HepG2 (cell line): Measurements from ENCODE around the gene GUCY2D. TPM values are rescaled to one million over a fixed set of nuclear protein-coding genes. Genes with fewer than 3 reads are reported as not detected.

Source experiments
- GATA4 ChIP-seq: sonication (generic); IDR thresholded peaks from 2 replicates; pipeline ENCODE4 v1.6.1; 2016; ENCODE audit warnings: antibody characterized with exemption, low read depth, borderline replicate concordance
- MIXL1 ChIP-seq: IDR thresholded peaks from 2 replicates; pipeline ENCODE4 v1.6.1; 2016
- RORA ChIP-seq: sonication (generic); formaldehyde crosslinking; IDR thresholded peaks from 2 replicates; pipeline ENCODE4 v1.5.0; 2020; ENCODE audit warnings: mild to moderate bottlenecking, missing genetic modification reagents, moderate library complexity
- SNAPC4 ChIP-seq: sonication (generic); formaldehyde crosslinking; IDR thresholded peaks from 2 replicates; pipeline ENCODE4 v1.4.0; 2020; ENCODE audit warnings: mild to moderate bottlenecking, missing genetic modification reagents
- THAP7 ChIP-seq: sonication (generic); formaldehyde crosslinking; IDR thresholded peaks from 2 replicates; pipeline ENCODE4 v1.8.1; 2023; ENCODE audit warnings: mild to moderate bottlenecking, missing genetic modification reagents
- ZBTB26 ChIP-seq: IDR thresholded peaks from 2 replicates; pipeline ENCODE4 v1.6.1; 2016; ENCODE audit warnings: missing compliant biosample characterization, missing genetic modification reagents, borderline replicate concordance
- ZBTB34 ChIP-seq: sonication (generic); formaldehyde crosslinking; IDR thresholded peaks from 2 replicates; pipeline ENCODE4 v1.8.0; 2022; ENCODE audit warnings: mild to moderate bottlenecking, missing genetic modification reagents
- ZFX ChIP-seq: sonication (generic); formaldehyde crosslinking; IDR thresholded peaks from 2 replicates; pipeline ENCODE4 v1.4.0; 2020; ENCODE audit warnings: mild to moderate bottlenecking, low read depth, missing genetic modification reagents, moderate library complexity
- ZNF264 ChIP-seq: sonication (generic); formaldehyde crosslinking; IDR thresholded peaks from 2 replicates; pipeline ENCODE4 v1.4.0; 2020; ENCODE audit warnings: missing genetic modification reagents
- ZNF280D ChIP-seq: sonication (generic); formaldehyde crosslinking; IDR thresholded peaks from 2 replicates; pipeline ENCODE4 v1.5.1; 2020; ENCODE audit warnings: mild to moderate bottlenecking, missing genetic modification reagents
- ZNF451 ChIP-seq: sonication (generic); formaldehyde crosslinking; IDR thresholded peaks from 2 replicates; pipeline ENCODE4 v1.5.0; 2020; ENCODE audit warnings: mild to moderate bottlenecking, missing genetic modification reagents
- ZNF691 ChIP-seq: sonication (generic); formaldehyde crosslinking; IDR thresholded peaks from 2 replicates; pipeline ENCODE4 v1.4.0; 2020; ENCODE audit warnings: missing genetic modification reagents, low read depth, mild to moderate bottlenecking, borderline replicate concordance
- ZNF737 ChIP-seq: sonication (generic); formaldehyde crosslinking; IDR thresholded peaks from 2 replicates; pipeline ENCODE4 v1.5.0; 2020; ENCODE audit warnings: missing genetic modification reagents, mild to moderate bottlenecking, borderline replicate concordance
- ZNF878 ChIP-seq: sonication (generic); formaldehyde crosslinking; IDR thresholded peaks from 2 replicates; pipeline ENCODE4 v1.8.1; 2023; ENCODE audit warnings: mild to moderate bottlenecking, missing genetic modification reagents, moderate library complexity
- ZSCAN21 ChIP-seq: sonication (generic); formaldehyde crosslinking; IDR thresholded peaks from 2 replicates; pipeline ENCODE4 v1.8.0; 2022; ENCODE audit warnings: mild to moderate bottlenecking, missing genetic modification reagents, moderate library complexity, borderline replicate concordance
- polyA plus RNA-seq, 8 experiments: library from polyadenylated mRNA; depleted of rRNA in 3 of 8; stranded (reverse) in 7 of 8; unstranded in 1 of 8; fragments of >200 nt; fragmentation: Illumina TruSeq in 4 of 8; extraction: Trizol in 4 of 8; gene quantifications; 2 replicates each; pipeline versions ENCODE4 v1.2.1 to v1.2.3, GENCODE V29; 2011 to 2016; ENCODE audit warnings: low read depth in 4 of 8, missing spikeins in 1 of 8, mixed read lengths in 1 of 8; ENCODE audit not compliant: insufficient read depth in 1 of 8
- total RNA-seq, 5 experiments: library from RNA; depleted of rRNA; stranded (reverse); fragments of >200 nt; fragmentation: Illumina TruSeq; extraction: Trizol; gene quantifications; 2 replicates each; pipeline ENCODE4 v1.2.3, GENCODE V29; 2016; ENCODE audit warnings: low read depth in 1 of 5

Gene GUCY2D
- total and polyA plus RNA-seq, 2 of the 13 experiments (the other 11 are each of a cell fraction or from before 2014, with no cell fraction given), result not detected

- TF ChIP-seq ZNF451 (CRISPR knock-in tag) (0 out of 2 replicates have a peak, but pooled peaks have one; percentile 53), ZSCAN21 (peak; percentile 76; the same call in 1 of the 2 replicates), ZNF280D (CRISPR knock-in tag) (no peak), ZFX (CRISPR knock-in tag) (peak; percentile 74), THAP7 (CRISPR knock-in tag) (0 out of 2 replicates have a peak, but pooled peaks have one; percentile 15), ZBTB26 (CRISPR knock-in tag) (peak; percentile 42; the same call in 1 of the 2 replicates), ZNF878 (CRISPR knock-in tag) (peak; percentile 46; the same call in 1 of the 2 replicates), ZNF691 (peak; percentile 89), GATA4 (peak; percentile 85), SNAPC4 (CRISPR knock-in tag) (no peak), ZNF737 (CRISPR knock-in tag) (no peak), ZBTB34 (CRISPR knock-in tag) (0 out of 2 replicates have a peak, but pooled peaks have one; percentile 51), MIXL1 (CRISPR knock-in tag) (peak; percentile 94), ZNF264 (CRISPR knock-in tag) (no peak), RORA (CRISPR knock-in tag) (no peak)
Observed at GRCh38 chr17:8056232-8056975, 54.0 kb downstream of the GUCY2D start (continued).
